Measurements from ENCODE around the gene ERC1.
"Not testable (repeated sequence)": the region's sequence is repeated elsewhere in the genome, so short reads cannot be mapped to it uniquely, and the experiment has no call there.

Gene ERC1

GRCh38 chr12:1195513-1195912 is 204.5 kb downstream of the ERC1 start:
- no peak for ATAC-seq
- DNase-seq: no peak

- no peak for ATAC-seq
These were observed 206.4 kb downstream of the ERC1 start for GRCh38 chr12:1197264-1198018.

GRCh38 chr12:1198854-1199253 is 207.8 kb downstream of the ERC1 start:
- not testable (repeated sequence) for DNase-seq, ATAC-seq

More at GRCh38 chr12:1197264-1198018, 206.4 kb downstream of the ERC1 start:
- DNase-seq: no peak

GRCh38 chr12:1199700-1200099 is 208.7 kb downstream of the ERC1 start:
- DNase-seq (no peak), ATAC-seq (no peak)

GRCh38 chr12:1201030-1201429 is 210.0 kb downstream of the ERC1 start:
- DNase-seq: no peak
- no peak for ATAC-seq

- ATAC-seq (no peak), DNase-seq (no peak)
These were observed 210.9 kb downstream of the ERC1 start for GRCh38 chr12:1201886-1202285.

GRCh38 chr12:1203735-1204019 is 212.7 kb downstream of the ERC1 start:
- ATAC-seq (no peak), DNase-seq (no peak)

GRCh38 chr12:1204581-1205121 is 213.6 kb downstream of the ERC1 start:
- no peak for DNase-seq

GRCh38 chr12:1205512-1206060 is 214.6 kb downstream of the ERC1 start:
- DNase-seq (no peak), ATAC-seq (no peak)

More at GRCh38 chr12:1204581-1205121, 213.6 kb downstream of the ERC1 start:
- ATAC-seq: peak; percentile 68

- DNase-seq (no peak), ATAC-seq (no peak)
These were observed 215.2 kb downstream of the ERC1 start for GRCh38 chr12:1206118-1206734.

GRCh38 chr12:1207276-1207675 is 216.3 kb downstream of the ERC1 start:
- ATAC-seq (no peak), DNase-seq (no peak)

- ATAC-seq: not testable (repeated sequence)
These were observed 217.7 kb downstream of the ERC1 start for GRCh38 chr12:1208719-1209118.

GRCh38 chr12:1212526-1212925 is 221.5 kb downstream of the ERC1 start:
- ATAC-seq (no peak), DNase-seq (no peak)

More at GRCh38 chr12:1208719-1209118, 217.7 kb downstream of the ERC1 start:
- not testable (repeated sequence) for DNase-seq

- ATAC-seq (peak; percentile 65), DNase-seq (peak; percentile 14)
These were observed 222.2 kb downstream of the ERC1 start for GRCh38 chr12:1213205-1213604.

GRCh38 chr12:1213618-1214205 is 222.7 kb downstream of the ERC1 start:
- no peak for DNase-seq
- ATAC-seq: no peak

- DNase-seq: no peak
- ATAC-seq: no peak
These were observed 225.5 kb downstream of the ERC1 start for GRCh38 chr12:1216560-1216959.

GRCh38 chr12:1217191-1217949 is 226.3 kb downstream of the ERC1 start:
- ATAC-seq: no peak

GRCh38 chr12:1218369-1218768 is 227.3 kb downstream of the ERC1 start:
- DNase-seq (no peak), ATAC-seq (no peak)

More at GRCh38 chr12:1217191-1217949, 226.3 kb downstream of the ERC1 start:
- no peak for DNase-seq

GRCh38 chr12:1220127-1221092 is 229.4 kb downstream of the ERC1 start:
- DNase-seq: no peak

GRCh38 chr12:1222858-1223639 is 232.0 kb downstream of the ERC1 start:
- ATAC-seq: no peak
- DNase-seq: no peak

More at GRCh38 chr12:1220127-1221092, 229.4 kb downstream of the ERC1 start:
- no peak for ATAC-seq
